PC-3 (cell line): ENCODE measurements around the gene SYMPK.

ENCODE experiments used
- CTCF ChIP-seq: fragments of 300-600 bp; sonication (generic); conservative IDR thresholded peaks from 2 replicates; pipeline ENCODE4 v1.5.1; 2017; ENCODE audit warnings: antibody characterized with exemption, low read depth, mild to moderate bottlenecking, low read length
- EZH2 ChIP-seq: fragments of 300-600 bp; sonication (generic); IDR thresholded peaks from one replicate; pipeline ENCODE4 v1.6.1; 2017; ENCODE audit warnings: antibody characterized with exemption, mild to moderate bottlenecking, low read length; ENCODE audit not compliant: unreplicated experiment
- EZH2phosphoT487 ChIP-seq: fragments of 300-600 bp; sonication (generic); IDR thresholded peaks from 2 replicates; pipeline ENCODE4 v1.6.1; 2018; ENCODE audit warnings: mild to moderate bottlenecking, antibody characterized with exemption, low read length, borderline replicate concordance

GRCh38 chr19:45866400-45867176, 3.6 kb upstream of the SYMPK start:
- TF ChIP-seq CTCF (no peak), EZH2 (no peak), EZH2phosphoT487 (no peak)
